B cell (primary cell): ENCODE data around the gene HCFC2.

Experiments
- CTCF ChIP-seq: fragments of 200-600 bp; IDR thresholded peaks from one replicate; pipeline ENCODE4 v1.8.0; 2022; ENCODE audit warnings: antibody characterized with exemption, mild to moderate bottlenecking
- EZH2 ChIP-seq: IDR thresholded peaks from 2 replicates; pipeline ENCODE4 v1.6.1; 2012; ENCODE audit warnings: borderline replicate concordance, low read depth, mild to moderate bottlenecking, moderate library complexity, low read length; ENCODE audit not compliant: insufficient read depth, poor library complexity, severe bottlenecking

DNA sequence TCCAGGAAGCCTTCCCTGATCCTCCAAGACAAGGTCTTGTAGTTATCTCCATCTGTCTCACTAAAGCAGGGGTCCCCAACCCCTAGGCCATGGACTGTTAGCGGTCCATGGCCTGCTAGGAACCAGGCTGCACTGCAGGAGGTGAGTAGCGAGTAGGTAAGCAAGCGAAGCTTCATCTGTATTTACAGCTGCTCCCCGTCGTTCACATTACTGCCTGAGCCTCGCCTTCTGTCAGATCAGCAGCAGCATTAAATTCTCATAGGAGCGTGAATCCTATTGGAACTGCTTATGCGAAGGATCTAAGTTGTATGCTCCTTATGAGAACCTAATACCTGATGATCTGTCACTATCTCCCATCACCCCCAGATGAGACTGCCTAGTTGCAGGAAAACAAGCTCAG, 86.1 kb downstream of the HCFC2 start:
- TF ChIP-seq EZH2, result no peak
- no peak for TF ChIP-seq CTCF
